IMR-90 (cell line): Measurements from ENCODE around the gene MAN1C1. TPM values are rescaled to one million over a fixed set of nuclear protein-coding genes. Genes with fewer than 3 reads are reported as not detected.

Experiments
- ATAC-seq: fragments of 200-7000 bp; cut with Tn5 transposase; 2 replicates; pipeline ENCODE4 v1.9.1; 2020; ENCODE audit warnings: low read depth, mild to moderate bottlenecking, moderate library complexity
- BruUV-seq: library from RNA; stranded (reverse); fragments of 400-500 nt; replicated peaks from 2 replicates; lab custom pipeline; 2021; lab: Mats Ljungman, UMichigan
- CTCF ChIA-PET: fragments of 300-600 bp; formaldehyde crosslinking; extraction: SDS; loops from one replicate; lab custom pipeline; 2021; ENCODE audit warnings: antibody characterized with exemption; lab: Yijun Ruan, JAX
- POLR2A ChIA-PET: fragments of 300-600 bp; sonication (Branson Sonifier 250); formaldehyde crosslinking; loops from one replicate; lab custom pipeline; 2022; ENCODE audit warnings: antibody characterized with exemption; ENCODE audit not compliant: unreplicated experiment; lab: Charles Lee
- DNase-seq: peaks from one replicate; pipeline ENCODE4 v3.0.0; 2013
- H2AFZ ChIP-seq: replicated peaks from 2 replicates; pipeline ENCODE3; 2013; ENCODE audit warnings: low read length, mild to moderate bottlenecking; ENCODE audit not compliant: poor library complexity
- H2AK5ac ChIP-seq: 2 replicates; pipeline ENCODE4 v1.6.1; 2013; ENCODE audit warnings: low read depth, low read length, inconsistent platforms
- H2AK9ac ChIP-seq: replicated peaks from 2 replicates; pipeline ENCODE3; 2013; ENCODE audit warnings: mild to moderate bottlenecking, low read depth, low read length, moderate library complexity; ENCODE audit not compliant: poor library complexity
- H2BK120ac ChIP-seq: 2 replicates; pipeline ENCODE4 v1.6.1; 2013; ENCODE audit warnings: low read depth, low read length, inconsistent platforms
- H2BK15ac ChIP-seq: 3 replicates; pipeline ENCODE4 v1.6.1; 2013; ENCODE audit warnings: low read depth, low read length, inconsistent platforms
- H2BK20ac ChIP-seq: 2 replicates; pipeline ENCODE4 v1.6.1; 2013; ENCODE audit warnings: low read depth, mild to moderate bottlenecking, inconsistent platforms, low read length, moderate library complexity
- H2BK5ac ChIP-seq: 2 replicates; pipeline ENCODE4 v1.6.1; 2013; ENCODE audit warnings: mild to moderate bottlenecking, low read depth, low read length, inconsistent platforms; ENCODE audit not compliant: poor library complexity, severe bottlenecking
- H3K14ac ChIP-seq: replicated peaks from 2 replicates; pipeline ENCODE4 v1.6.1; 2013; ENCODE audit warnings: low read depth, low read length, inconsistent platforms
- H3K18ac ChIP-seq: 2 replicates; pipeline ENCODE4 v1.6.1; 2013; ENCODE audit warnings: low read depth, low read length, control low read depth
- H3K23ac ChIP-seq: 2 replicates; pipeline ENCODE4 v1.6.1; 2013; ENCODE audit warnings: low read depth, low read length, inconsistent platforms
- H3K27ac ChIP-seq: 2 replicates; pipeline ENCODE4 v1.5.1; 2013; ENCODE audit warnings: mild to moderate bottlenecking, control low read depth, low read length; ENCODE audit not compliant: insufficient read depth
- H3K27me3 ChIP-seq: 2 replicates; pipeline ENCODE4 v1.6.1; 2013; ENCODE audit warnings: low read length; ENCODE audit not compliant: control insufficient read depth, insufficient read depth
- H3K36me3 ChIP-seq: 2 replicates; pipeline ENCODE4 v1.6.1; 2013; ENCODE audit warnings: low read length, mixed read lengths; ENCODE audit not compliant: control insufficient read depth, insufficient read depth
- H3K4ac ChIP-seq: 2 replicates; pipeline ENCODE4 v1.6.1; 2013; ENCODE audit warnings: low read depth, low read length, inconsistent platforms
- H3K4me1 ChIP-seq: 2 replicates; pipeline ENCODE4 v1.6.1; 2013; ENCODE audit warnings: low read length, mixed read lengths; ENCODE audit not compliant: control insufficient read depth, insufficient read depth
- H3K4me2 ChIP-seq: 2 replicates; pipeline ENCODE4 v1.6.1; 2013; ENCODE audit warnings: low read depth, mild to moderate bottlenecking, control low read depth, low read length, moderate library complexity
- H3K4me3 ChIP-seq: 2 replicates; pipeline ENCODE4 v1.5.1; 2013; ENCODE audit warnings: low read depth, mild to moderate bottlenecking, control low read depth, low read length, moderate library complexity; ENCODE audit not compliant: insufficient read depth
- H3K56ac ChIP-seq: 2 replicates; pipeline ENCODE4 v1.6.1; 2013; ENCODE audit warnings: low read length, inconsistent platforms; ENCODE audit not compliant: insufficient read depth; ENCODE audit errors: extremely low read depth
- H3K79me1 ChIP-seq, 2 experiments: 2 replicates each; pipeline ENCODE4 v1.6.1; 2013; ENCODE audit warnings: low read length in 2 of 2, inconsistent platforms in 1 of 2, low read depth in 1 of 2
- H3K9ac ChIP-seq: 2 replicates; pipeline ENCODE4 v1.6.1; 2013; ENCODE audit warnings: low read depth, low read length, control low read depth
- H3K9me1 ChIP-seq: 2 replicates; pipeline ENCODE4 v1.6.1; 2013; ENCODE audit warnings: low read length, inconsistent platforms; ENCODE audit not compliant: insufficient read depth
- H3K9me3 ChIP-seq: 2 replicates; pipeline ENCODE4 v1.6.1; 2013; ENCODE audit warnings: low read length; ENCODE audit not compliant: control insufficient read depth, insufficient read depth
- H4K20me1 ChIP-seq: 2 replicates; pipeline ENCODE4 v1.6.1; 2013; ENCODE audit warnings: low read length, inconsistent platforms; ENCODE audit not compliant: insufficient read depth
- H4K5ac ChIP-seq: 2 replicates; pipeline ENCODE4 v1.6.1; 2013; ENCODE audit warnings: mild to moderate bottlenecking, low read depth, low read length, control low read depth
- H4K8ac ChIP-seq, 2 experiments: 2 replicates each; pipeline ENCODE4 v1.6.1; 2013; ENCODE audit warnings: low read depth in 2 of 2, low read length in 2 of 2, control low read depth in 1 of 2, inconsistent platforms in 1 of 2
- H4K91ac ChIP-seq: 2 replicates; pipeline ENCODE4 v1.6.1; 2013; ENCODE audit warnings: low read depth, low read length, inconsistent platforms; ENCODE audit not compliant: insufficient read depth
- NFE2L2 ChIP-seq: fragments of 150-350 bp; IDR thresholded peaks from 2 replicates; pipeline ENCODE4 v1.6.1; 2016; ENCODE audit warnings: low read depth, mild to moderate bottlenecking, low read length
- WGBS, 2 experiments: methylation state at CpG; one replicate each; pipeline versions ENCODE4 v1.1.5 to v1.1.7; 2013; ENCODE audit warnings: missing lambda C conversion rate in 2 of 2; ENCODE audit not compliant: insufficient read length in 1 of 2; ENCODE audit errors: extremely low coverage in 2 of 2; 5-methylcytosine and 5-hydroxymethylcytosine counted together
- dilution Hi-C: fragments of 300-500 bp; cut with HindIII; formaldehyde crosslinking; loops from one replicate; pipeline ENCODE4 v1.14.3; 2018; ENCODE audit warnings: low sequenced_read_pairs; ENCODE audit not compliant: unreplicated experiment
- in situ Hi-C: fragments of 300-500 bp; cut with MboI; formaldehyde crosslinking; loops from 3 replicates; pipeline ENCODE4 v1.14.3; 2019; ENCODE audit warnings: low sequenced_read_pairs, inconsistent platforms, mixed read lengths
- intact Hi-C: fragments of 100-400 bp; cut with micrococcal nuclease; formaldehyde crosslinking; loops from 2 replicates; pipeline ENCODE4 v1.10.0; 2022
- polyA plus RNA-seq, 3 experiments: library from polyadenylated mRNA; depleted of rRNA; stranded (reverse); fragments of >200 nt; gene quantifications; 2 replicates each; pipeline ENCODE4 v1.2.3, GENCODE V29; 2012; ENCODE audit warnings: low replicate concordance in 1 of 3
- total RNA-seq: library from RNA; depleted of rRNA; stranded (reverse); fragments of >200 nt; gene quantifications from 2 replicates; pipeline ENCODE4 v1.2.3, GENCODE V29; 2012

The MAN1C1 gene
- total and polyA plus RNA-seq, 2 of the 4 experiments (the other 2 are of a cell fraction) = 3.2 to 11.3 TPM

DNA sequence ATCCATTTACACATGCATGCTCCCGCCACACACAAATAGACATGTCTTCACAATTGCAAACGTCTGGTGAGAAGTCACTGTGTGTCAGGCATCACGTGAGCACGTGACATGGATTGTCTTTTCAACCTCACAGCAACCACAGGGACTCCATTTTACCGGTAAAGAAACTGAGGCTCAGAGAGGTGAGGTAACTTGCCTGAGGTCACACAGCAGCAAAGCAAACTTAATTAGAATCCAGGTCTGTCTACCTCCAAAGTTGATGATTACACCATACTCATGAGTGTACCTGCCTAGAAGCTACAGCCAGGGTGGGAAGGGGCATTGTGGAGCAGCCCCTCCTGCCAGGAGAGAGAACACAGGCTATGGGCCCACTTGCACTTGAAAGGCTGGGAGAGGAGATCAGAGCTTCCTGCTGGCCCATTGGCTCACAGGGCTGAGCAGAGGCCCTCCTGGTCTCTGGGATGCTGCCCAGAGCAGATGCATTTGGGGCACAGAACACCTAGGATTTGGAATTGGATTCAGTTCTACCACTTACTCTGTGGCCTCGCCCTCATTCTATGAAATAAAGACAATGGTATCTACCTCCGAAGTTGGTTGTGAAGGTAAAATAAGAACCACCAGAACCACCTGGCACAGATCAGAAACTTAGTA, 139.0 kb downstream of the MAN1C1 start:
- intact Hi-C loops = no loop called here
- no peak overlapping the region for H3K27ac ChIP-seq
- H4K20me1 ChIP-seq = no peaks in the 10 kb centered on the region
- H3K4me1 ChIP-seq = no peaks in the 10 kb centered on the region
- peak overlapping the region; percentile 24; the same call in 1 of the 2 replicates for H3K23ac ChIP-seq
- H2AK9ac ChIP-seq = no peak overlapping the region
- ChIA-PET POLR2A (no interaction called here), CTCF (no interaction called here)
- H2AK5ac ChIP-seq = no peak overlapping the region
- H2AFZ ChIP-seq = no peak overlapping the region
- no peak overlapping the region for H2BK20ac ChIP-seq
- no peak overlapping the region for H4K5ac ChIP-seq
- no peaks in the 10 kb centered on the region for H3K27me3 ChIP-seq
- H3K9me1 ChIP-seq = no peaks in the 10 kb centered on the region; the same call in 1 of the 2 replicates
- peaks cover 30% of the 10 kb centered on the region; the same call in 1 of the 2 replicates for H3K36me3 ChIP-seq
- H3K18ac ChIP-seq = no peak overlapping the region
- no peaks in the 10 kb centered on the region for H3K79me1 ChIP-seq
- H3K14ac ChIP-seq = no peak overlapping the region
- no peak overlapping the region for H3K4ac ChIP-seq
- TF ChIP-seq NFE2L2 = no peak
- DNase-seq (no peak), ATAC-seq (no peak)
- in situ Hi-C loops = no loop called here
- no peak overlapping the region for H4K91ac ChIP-seq
- no peak overlapping the region for H2BK5ac ChIP-seq
- no peak overlapping the region for H3K4me2 ChIP-seq
- dilution Hi-C loops = no loop called here
- no peak overlapping the region for H4K8ac ChIP-seq
- no peak overlapping the region for H3K9ac ChIP-seq
- H2BK15ac ChIP-seq = no peak overlapping the region
- BruUV-seq = no TSS peak
- no peak overlapping the region for H3K56ac ChIP-seq
- no peak overlapping the region for H2BK120ac ChIP-seq
- no peaks in the 10 kb centered on the region for H3K9me3 ChIP-seq
- WGBS, 2 experiments = 77% methylated on average over 4 of the region's 7 CpGs; no CpG with 5 or more reads in 1 of the 2 experiments
- no peak overlapping the region for H3K4me3 ChIP-seq
